ENCODE data around the gene VCL.
"Not testable (repeated sequence)": the region's sequence is repeated elsewhere in the genome, so short reads cannot be mapped to it uniquely, and the experiment has no call there.

Gene VCL

GRCh38 chr10:73962386-73962785 is 35.5 kb upstream of the VCL start:
- Histone ChIP-seq H3K36me3 (no peaks in the 10 kb centered on the region), H3K9me3 (no peaks in the 10 kb centered on the region), H3K4me1 (peaks cover 49% of the 10 kb centered on the region), H3K9ac (no peak overlapping the region), H3K27me3 (no peaks in the 10 kb centered on the region), H3K4me2 (no peak overlapping the region), H4K20me1 (no peaks in the 10 kb centered on the region), H3K27ac (peak overlapping the region; percentile 14; the same call in 1 of the 2 replicates), H3K4me3 (no peak overlapping the region)
- TF ChIP-seq Cebpa-rat (IDR thresholded peaks at IDR 0.05): no peak

GRCh38 chr10:73963533-73963932 is 34.4 kb upstream of the VCL start:
- not testable (repeated sequence) for H3K4me3 ChIP-seq, H3K36me3 ChIP-seq, H3K4me2 ChIP-seq, H3K9ac ChIP-seq, H3K27me3 ChIP-seq, H3K9me3 ChIP-seq, H3K27ac ChIP-seq, H4K20me1 ChIP-seq
- H3K4me1 ChIP-seq: peaks cover 44% of the 10 kb centered on the region

GRCh38 chr10:73964743-73965142 is 33.2 kb upstream of the VCL start:
- no peak overlapping the region for H3K27ac ChIP-seq
- H3K9ac ChIP-seq: no peak overlapping the region
- no peaks in the 10 kb centered on the region for H4K20me1 ChIP-seq
- peaks cover 32% of the 10 kb centered on the region for H3K4me1 ChIP-seq
- H3K4me2 ChIP-seq: no peak overlapping the region
- TF ChIP-seq Cebpa-rat (IDR thresholded peaks at IDR 0.05): no peak
- no peak overlapping the region for H3K4me3 ChIP-seq
- H3K36me3 ChIP-seq: no peaks in the 10 kb centered on the region
- no peaks in the 10 kb centered on the region for H3K9me3 ChIP-seq
- H3K27me3 ChIP-seq: no peaks in the 10 kb centered on the region

GRCh38 chr10:73965267-73965889 is 32.5 kb upstream of the VCL start:
- not testable (repeated sequence) for H3K27me3 ChIP-seq, H3K4me2 ChIP-seq, H3K4me3 ChIP-seq, H3K9ac ChIP-seq, H3K36me3 ChIP-seq, H3K27ac ChIP-seq, H4K20me1 ChIP-seq, H3K9me3 ChIP-seq
- peaks cover 25% of the 10 kb centered on the region for H3K4me1 ChIP-seq

GRCh38 chr10:73965890-73966768 is 31.8 kb upstream of the VCL start:
- H3K27me3 ChIP-seq: no peaks in the 10 kb centered on the region
- H3K4me1 ChIP-seq: peaks cover 18% of the 10 kb centered on the region
- no peak overlapping the region for H3K27ac ChIP-seq
- H3K9me3 ChIP-seq: no peaks in the 10 kb centered on the region
- H3K4me2 ChIP-seq: no peak overlapping the region
- no peak overlapping the region for H3K4me3 ChIP-seq
- H4K20me1 ChIP-seq: no peaks in the 10 kb centered on the region
- no peak for TF ChIP-seq Cebpa-rat (IDR thresholded peaks at IDR 0.05)
- no peaks in the 10 kb centered on the region for H3K36me3 ChIP-seq
- no peak overlapping the region for H3K9ac ChIP-seq

GRCh38 chr10:73967022-73967429 is 30.9 kb upstream of the VCL start:
- no peak for TF ChIP-seq Cebpa-rat (IDR thresholded peaks at IDR 0.05)
- Histone ChIP-seq H3K27ac (no peak overlapping the region), H4K20me1 (no peaks in the 10 kb centered on the region), H3K4me2 (no peak overlapping the region), H3K4me1 (peaks cover 18% of the 10 kb centered on the region), H3K4me3 (no peak overlapping the region), H3K9ac (no peak overlapping the region), H3K36me3 (no peaks in the 10 kb centered on the region), H3K27me3 (no peaks in the 10 kb centered on the region), H3K9me3 (no peaks in the 10 kb centered on the region)

- TF ChIP-seq Cebpa-rat (IDR thresholded peaks at IDR 0.05): no peak
- Histone ChIP-seq H3K4me2 (no peak overlapping the region), H3K9me3 (no peaks in the 10 kb centered on the region), H4K20me1 (no peaks in the 10 kb centered on the region), H3K36me3 (no peaks in the 10 kb centered on the region), H3K9ac (no peak overlapping the region), H3K27me3 (no peaks in the 10 kb centered on the region), H3K27ac (no peak overlapping the region), H3K4me3 (no peak overlapping the region), H3K4me1 (peaks cover 13% of the 10 kb centered on the region)
Measured at GRCh38 chr10:73967544-73967943, 30.4 kb upstream of the VCL start.

- Histone ChIP-seq H3K4me1 (peaks cover 13% of the 10 kb centered on the region; the same call in 1 of the 2 replicates), H3K9ac (no peak overlapping the region), H3K4me2 (no peak overlapping the region), H3K9me3 (no peaks in the 10 kb centered on the region), H3K4me3 (no peak overlapping the region), H4K20me1 (no peaks in the 10 kb centered on the region), H3K27me3 (no peaks in the 10 kb centered on the region), H3K36me3 (no peaks in the 10 kb centered on the region), H3K27ac (no peak overlapping the region)
- no peak for TF ChIP-seq Cebpa-rat (IDR thresholded peaks at IDR 0.05)
Measured at GRCh38 chr10:73968098-73968521, 29.8 kb upstream of the VCL start.

GRCh38 chr10:73969224-73969841 is 28.6 kb upstream of the VCL start:
- no peak overlapping the region for H3K4me2 ChIP-seq
- no peak overlapping the region for H3K27ac ChIP-seq

GRCh38 chr10:73970845-73971244 is 27.1 kb upstream of the VCL start:
- Histone ChIP-seq H3K4me2 (no peak overlapping the region), H3K36me3 (no peaks in the 10 kb centered on the region), H3K9ac (no peak overlapping the region), H3K9me3 (peaks cover 11% of the 10 kb centered on the region), H3K4me3 (no peak overlapping the region), H3K27me3 (no peaks in the 10 kb centered on the region), H3K4me1 (peaks cover 34% of the 10 kb centered on the region), H4K20me1 (no peaks in the 10 kb centered on the region), H3K27ac (no peak overlapping the region)
- TF ChIP-seq Cebpa-rat (IDR thresholded peaks at IDR 0.05): no peak

More at GRCh38 chr10:73969224-73969841, 28.6 kb upstream of the VCL start:
- no peak overlapping the region for H3K9ac ChIP-seq
- no peak for TF ChIP-seq Cebpa-rat (IDR thresholded peaks at IDR 0.05)
- H3K9me3 ChIP-seq: no peaks in the 10 kb centered on the region
- H3K4me3 ChIP-seq: no peak overlapping the region
- H3K4me1 ChIP-seq: peaks cover 21% of the 10 kb centered on the region
- no peaks in the 10 kb centered on the region for H3K36me3 ChIP-seq
- no peaks in the 10 kb centered on the region for H3K27me3 ChIP-seq
- no peaks in the 10 kb centered on the region for H4K20me1 ChIP-seq

Measured in BLaER1 (cell line).